Measurements from ENCODE around the gene SLC12A4.
A peak's percentile ranks its signal among the peaks of the same experiment; 100 is the strongest.
"Not testable (repeated sequence)": the region's sequence is repeated elsewhere in the genome, so short reads cannot be mapped to it uniquely, and the experiment has no call there.

The SLC12A4 gene

GRCh38 chr16:67940446-67941089 lies 27.9 kb downstream of the SLC12A4 start:
- DNase-seq, result no peak

- no peak for DNase-seq
These were observed 28.7 kb downstream of the SLC12A4 start for GRCh38 chr16:67939507-67940445.

GRCh38 chr16:67937713-67938112 lies 30.7 kb downstream of the SLC12A4 start:
- DNase-seq, result not testable (repeated sequence)

- no peak for DNase-seq
These were observed 31.4 kb downstream of the SLC12A4 start for GRCh38 chr16:67936880-67937605.

- DNase-seq, result peak; percentile 6
These were observed 32.1 kb downstream of the SLC12A4 start, which contains the start of gene PSMB10 for GRCh38 chr16:67936124-67936879. PSMB10 (minus strand) TSS chr16:67936850; CDS start chr16:67936749, 101 bp downstream.

GRCh38 chr16:67935402-67936123 lies 32.9 kb downstream of the SLC12A4 start:
- DNase-seq, result peak; percentile 88

- no peak for DNase-seq
These were observed 33.4 kb downstream of the SLC12A4 start for GRCh38 chr16:67935101-67935401.

GRCh38 chr16:67934306-67935100 lies 33.9 kb downstream of the SLC12A4 start:
- no peak for DNase-seq

GRCh38 chr16:67933805-67934204 lies 34.6 kb downstream of the SLC12A4 start:
- no peak for DNase-seq

GRCh38 chr16:67932462-67932840 lies 36.0 kb downstream of the SLC12A4 start:
- no peak for DNase-seq

GRCh38 chr16:67931712-67932461 lies 36.5 kb downstream of the SLC12A4 start, which contains the start of gene CTRL:
CTRL (minus strand) TSS chr16:67931862; CDS start chr16:67931852, 10 bp downstream.
- no peak for DNase-seq

- DNase-seq, result no peak
These were observed 37.7 kb downstream of the SLC12A4 start for GRCh38 chr16:67930678-67931211.

- DNase-seq, result no peak
These were observed 38.2 kb downstream of the SLC12A4 start for GRCh38 chr16:67930191-67930590.

GRCh38 chr16:67928561-67929364 lies 39.7 kb downstream of the SLC12A4 start:
- peak; percentile 46 for DNase-seq

GRCh38 chr16:67928147-67928546 lies 40.3 kb downstream of the SLC12A4 start:
- no peak for DNase-seq

- DNase-seq, result no peak
These were observed 41.1 kb downstream of the SLC12A4 start for GRCh38 chr16:67927131-67927941.

GRCh38 chr16:67926181-67926750 lies 42.2 kb downstream of the SLC12A4 start:
- DNase-seq, result peak; percentile 65

All from DMS79 treated with DMSO at 0.1 percent for 48 hours (cell line).